GM19043 (cell line): ENCODE data around the gene CAMTA1.
"Not testable (repeated sequence)": the region's sequence is repeated elsewhere in the genome, so short reads cannot be mapped to it uniquely, and the experiment has no call there.

Experiments
- ATAC-seq: cut with Tn5 transposase; IDR thresholded peaks from one replicate; pipeline ENCODE4 v1.9.1; 2021; ENCODE audit warnings: low read depth; ENCODE audit not compliant: unreplicated experiment

CAMTA1 gene

GRCh38 chr1:7595336-7595735, 810.1 kb downstream of the CAMTA1 start:
- ATAC-seq = no peak

DNA sequence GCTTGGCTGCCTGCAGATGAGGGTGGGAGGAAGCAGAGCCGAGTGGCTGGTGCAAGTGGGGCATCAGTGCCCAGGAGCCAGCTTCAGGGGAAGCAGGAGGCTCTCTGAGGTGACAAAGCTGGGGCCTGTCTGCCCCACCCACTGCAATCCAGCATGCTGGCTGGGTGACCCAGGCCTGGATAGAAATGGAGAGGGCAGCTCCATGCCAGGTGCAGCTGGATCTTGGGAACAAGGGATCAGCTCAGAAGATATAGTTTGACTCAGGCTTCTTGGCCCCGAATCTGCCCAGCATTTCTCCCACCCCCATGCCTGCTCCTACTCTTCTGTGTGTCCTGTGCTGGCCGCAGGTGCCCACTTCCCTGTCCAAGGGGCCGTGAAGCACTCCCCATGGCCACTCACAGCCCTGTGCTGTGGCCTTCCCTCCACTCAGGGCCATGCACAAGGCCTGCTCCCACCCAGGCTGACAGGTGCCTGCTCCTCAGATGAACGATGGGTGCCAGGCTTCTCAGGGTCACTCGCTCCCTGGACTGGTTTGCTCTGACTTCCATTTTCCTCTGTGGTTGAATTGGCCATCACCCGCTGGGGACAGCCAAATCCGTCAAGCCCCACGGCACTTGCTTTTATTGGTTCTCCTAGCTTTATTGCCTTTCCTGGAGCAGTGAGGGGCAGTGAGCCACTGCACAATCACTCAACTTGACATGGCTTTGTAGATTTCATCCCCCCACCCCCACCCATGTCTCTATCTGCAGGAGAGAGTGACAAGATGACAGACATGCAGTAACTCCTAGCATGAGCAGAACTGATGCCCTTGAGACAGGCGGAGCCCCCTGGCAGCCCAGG, 811.1 kb downstream of the CAMTA1 start:
- no peak for ATAC-seq

DNA sequence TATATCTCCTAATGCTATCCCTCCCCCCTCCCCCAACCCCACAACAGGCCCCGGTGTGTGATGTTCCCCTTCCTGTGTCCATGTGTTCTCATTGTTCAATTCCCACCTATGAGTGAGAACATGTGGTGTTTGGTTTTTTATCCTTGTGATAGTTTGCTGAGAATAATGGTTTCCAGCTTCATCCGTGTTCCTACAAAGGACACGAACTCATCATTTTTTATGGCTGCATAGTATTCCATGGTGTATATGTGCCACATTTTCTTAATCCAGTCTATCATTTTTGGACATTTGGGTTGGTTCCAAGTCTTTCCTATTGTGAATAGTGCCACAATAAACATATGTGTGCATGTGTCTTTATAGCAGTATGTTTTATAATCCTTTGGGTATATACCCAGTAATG, 812.8 kb downstream of the CAMTA1 start:
- ATAC-seq = not testable (repeated sequence)

GRCh38 chr1:7604906-7605305, 819.7 kb downstream of the CAMTA1 start:
- not testable (repeated sequence) for ATAC-seq

DNA sequence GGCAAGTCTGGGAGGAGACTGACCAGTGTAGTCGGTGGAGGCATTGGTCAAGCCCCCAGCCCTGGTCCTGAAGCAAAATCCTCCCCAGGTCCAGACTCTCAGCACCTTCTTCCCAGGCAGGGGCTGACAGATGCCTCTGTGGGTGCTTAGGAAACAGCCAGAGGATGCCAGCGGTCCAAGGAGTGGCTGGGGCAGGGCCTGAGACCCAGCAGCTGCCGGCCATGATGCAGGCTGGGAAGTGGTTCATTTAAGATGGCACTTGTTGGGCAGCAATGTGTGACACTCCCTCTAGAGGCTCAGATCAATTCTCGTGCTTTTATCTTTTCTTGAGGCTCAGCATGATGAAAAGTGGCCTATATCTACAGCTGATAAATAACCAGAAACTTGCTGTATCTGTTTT, 820.8 kb downstream of the CAMTA1 start:
- ATAC-seq = no peak

GRCh38 chr1:7607097-7607496, 821.8 kb downstream of the CAMTA1 start:
- ATAC-seq = no peak

- no peak for ATAC-seq
These were observed 823.5 kb downstream of the CAMTA1 start for GRCh38 chr1:7608628-7609305.

GRCh38 chr1:7609311-7609994, 824.2 kb downstream of the CAMTA1 start:
- ATAC-seq = no peak

- ATAC-seq = no peak
These were observed 825.0 kb downstream of the CAMTA1 start for GRCh38 chr1:7610106-7610731.

DNA sequence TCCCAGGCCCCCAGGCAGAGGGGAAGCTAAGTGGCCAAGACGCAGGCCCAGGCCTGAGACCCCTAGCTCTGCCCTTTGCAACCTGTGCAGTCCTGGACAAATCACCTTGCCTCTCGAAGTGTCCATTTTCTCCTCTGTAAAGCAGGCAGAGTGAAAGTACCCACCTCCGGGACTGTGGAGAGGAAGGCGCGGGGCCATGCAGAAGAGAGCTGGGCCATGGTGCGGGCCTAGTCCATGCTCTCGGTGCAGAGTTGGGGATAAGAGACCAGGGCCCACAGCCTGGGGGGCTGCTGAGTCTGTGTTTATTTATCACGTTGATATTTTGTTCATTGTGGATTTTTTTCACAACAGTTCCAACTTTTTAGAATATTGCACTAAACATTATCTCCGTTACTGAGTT, 825.7 kb downstream of the CAMTA1 start:
- no peak for ATAC-seq

GRCh38 chr1:7611421-7612010, 826.3 kb downstream of the CAMTA1 start:
- no peak for ATAC-seq

DNA sequence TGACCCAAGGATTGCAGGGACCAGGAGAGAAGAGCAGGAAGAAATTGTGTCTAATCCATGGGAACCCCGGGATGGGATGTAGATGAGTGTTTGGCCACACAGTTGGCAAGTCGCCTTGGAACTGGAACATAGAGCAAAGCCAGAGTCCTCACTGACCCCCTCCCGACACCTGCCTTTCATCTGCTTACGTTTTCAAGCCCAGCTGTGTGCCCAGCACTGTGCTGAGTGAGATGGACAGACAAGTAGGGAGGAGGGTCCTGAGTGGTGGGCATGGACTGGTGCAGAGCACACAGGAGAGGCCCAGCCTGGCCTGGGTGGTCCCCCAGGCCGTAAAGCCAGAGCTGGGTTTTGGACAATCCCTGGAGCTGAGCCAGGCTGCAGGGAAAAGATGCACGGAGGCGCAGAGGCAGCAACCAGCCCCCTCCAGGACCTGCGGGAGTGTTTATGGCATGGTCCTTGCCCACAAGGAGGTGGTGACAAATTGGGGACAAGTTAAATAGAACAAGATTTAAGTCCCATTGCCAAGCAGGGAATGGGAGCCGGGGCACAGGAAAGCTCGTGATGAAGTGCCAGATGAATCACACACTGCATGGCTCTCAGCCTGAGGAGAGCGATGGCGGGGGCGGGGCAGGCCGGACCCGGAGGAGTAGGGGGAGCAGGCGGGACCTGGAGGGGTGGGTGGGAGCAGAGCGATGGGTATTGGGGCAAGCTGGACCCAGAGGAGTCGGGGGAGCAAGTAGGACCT, 828.0 kb downstream of the CAMTA1 start:
- no peak for ATAC-seq

DNA sequence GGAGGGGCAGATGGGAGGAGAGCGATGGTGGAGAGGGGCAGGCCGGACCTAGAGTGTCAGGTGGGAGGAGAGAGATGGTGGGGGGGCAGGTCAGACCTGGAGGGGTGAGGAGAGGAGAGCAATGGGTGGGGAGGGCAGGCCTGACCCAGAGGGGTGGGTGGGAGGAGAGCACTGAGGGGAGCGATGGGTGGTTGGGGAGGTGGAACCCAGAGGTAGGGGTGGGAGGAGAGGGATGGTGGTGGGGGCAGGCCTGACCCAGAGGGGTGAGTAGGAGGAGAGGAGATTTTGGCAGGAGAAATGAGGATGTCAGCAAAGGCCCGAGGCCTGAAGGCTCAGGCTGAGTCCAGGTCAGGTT, 828.6 kb downstream of the CAMTA1 start:
- ATAC-seq = no peak

DNA sequence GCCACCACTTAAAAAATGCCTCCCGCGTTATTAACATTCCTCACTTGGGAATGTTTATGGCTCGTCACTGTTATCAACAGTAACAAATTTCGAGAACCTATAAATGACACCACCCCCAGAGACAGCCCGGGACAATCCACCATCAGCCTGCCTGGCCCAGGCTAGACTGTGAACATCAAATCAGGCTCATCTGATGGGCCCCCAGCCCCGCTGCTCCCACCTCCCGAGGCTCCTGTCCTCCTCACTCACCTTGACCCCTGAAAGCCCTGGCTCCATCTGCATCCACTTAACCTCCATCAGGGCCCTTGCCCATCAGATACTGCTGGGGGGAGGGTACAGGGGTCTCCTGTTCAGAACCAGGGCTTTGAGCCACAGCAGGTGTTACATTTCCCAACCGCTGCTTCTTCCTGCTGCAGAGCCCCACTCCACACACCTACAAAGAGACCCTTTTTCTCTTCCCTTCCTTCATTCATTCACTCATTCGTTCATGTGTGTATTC, 829.4 kb downstream of the CAMTA1 start:
- ATAC-seq = no peak

DNA sequence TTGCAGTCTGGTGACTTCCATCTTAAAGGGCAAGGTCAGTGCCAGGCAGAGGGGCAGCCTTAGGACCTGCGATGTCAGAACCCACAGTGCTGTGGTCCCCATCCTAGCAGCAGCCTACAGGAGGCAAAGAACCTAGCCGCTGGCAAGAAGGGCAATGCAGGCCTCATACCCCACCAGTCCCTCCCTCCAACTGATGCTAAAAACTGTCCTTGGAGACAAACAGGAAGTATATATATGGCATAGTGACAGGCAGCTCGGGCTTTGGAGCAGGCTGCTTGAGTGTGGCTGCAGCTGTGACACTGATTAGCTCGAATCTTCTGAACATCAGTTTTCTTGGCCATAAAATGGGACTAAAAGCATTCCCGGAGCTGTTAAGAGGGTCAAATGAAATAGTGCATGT, 829.9 kb downstream of the CAMTA1 start:
- no peak for ATAC-seq

- no peak for ATAC-seq
These were observed 831.0 kb downstream of the CAMTA1 start for GRCh38 chr1:7616076-7616832.

- ATAC-seq = no peak
These were observed 831.7 kb downstream of the CAMTA1 start for GRCh38 chr1:7616953-7617352.

DNA sequence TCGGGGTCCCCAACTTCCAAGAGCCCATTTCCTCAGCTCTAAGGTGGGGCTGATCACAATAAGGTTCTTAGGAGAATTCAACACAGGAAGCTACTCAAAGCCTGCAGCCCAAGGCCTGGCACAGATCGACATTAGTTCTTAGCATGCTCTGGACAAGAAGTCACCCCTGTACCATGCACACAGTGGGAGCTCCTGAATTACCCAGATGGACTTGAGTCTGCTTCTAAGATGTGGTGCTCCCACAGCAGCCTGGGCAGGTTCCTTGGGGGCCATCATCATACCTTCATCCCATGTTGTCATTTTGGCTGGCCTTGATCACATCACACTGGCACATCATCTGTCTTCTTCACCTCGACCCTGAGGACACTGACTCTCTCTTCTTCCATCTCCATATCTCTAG, 832.6 kb downstream of the CAMTA1 start:
- no peak for ATAC-seq

DNA sequence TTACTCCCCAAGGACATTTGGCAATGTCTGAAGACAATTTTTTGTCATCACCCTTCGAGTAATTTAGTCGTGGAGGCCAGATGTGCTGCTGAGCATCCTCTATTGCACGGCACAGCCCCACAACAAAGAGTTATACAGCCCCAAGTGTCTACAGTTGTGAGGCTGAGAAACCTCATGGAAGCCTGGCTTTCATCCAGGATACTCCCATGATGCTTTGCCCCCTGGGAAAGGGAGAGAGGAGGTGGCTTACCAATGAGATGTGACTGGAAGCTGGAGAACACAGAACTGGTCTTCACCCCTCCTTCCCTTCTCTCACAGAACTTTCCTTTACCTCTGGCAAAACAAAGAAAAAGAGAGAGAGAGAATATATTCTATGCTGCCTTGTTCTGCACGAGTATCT, 834.9 kb downstream of the CAMTA1 start:
- no peak for ATAC-seq
